GM21737 (cell line): ENCODE results near the gene FKTN.
"Not testable (repeated sequence)": the region's sequence is repeated elsewhere in the genome, so short reads cannot be mapped to it uniquely, and the experiment has no call there.

Experiments used
- ATAC-seq: cut with Tn5 transposase; IDR thresholded peaks from one replicate; pipeline ENCODE4 v1.9.1; 2021; ENCODE audit warnings: mild to moderate bottlenecking, moderate library complexity; ENCODE audit not compliant: unreplicated experiment

FKTN gene

GRCh38 chr9:105557804-105558610 is at the start of gene FKTN:
Gene FKTN (plus strand): TSS chr9:105558131. CDS start chr9:105575033, 16,902 bp downstream.
- peak; percentile 96 for ATAC-seq

- no peak for ATAC-seq
These were observed 49.4 kb upstream of the FKTN start for GRCh38 chr9:105508530-105508929.

GRCh38 chr9:105510024-105510423 is 47.9 kb upstream of the FKTN start:
- ATAC-seq: no peak

DNA sequence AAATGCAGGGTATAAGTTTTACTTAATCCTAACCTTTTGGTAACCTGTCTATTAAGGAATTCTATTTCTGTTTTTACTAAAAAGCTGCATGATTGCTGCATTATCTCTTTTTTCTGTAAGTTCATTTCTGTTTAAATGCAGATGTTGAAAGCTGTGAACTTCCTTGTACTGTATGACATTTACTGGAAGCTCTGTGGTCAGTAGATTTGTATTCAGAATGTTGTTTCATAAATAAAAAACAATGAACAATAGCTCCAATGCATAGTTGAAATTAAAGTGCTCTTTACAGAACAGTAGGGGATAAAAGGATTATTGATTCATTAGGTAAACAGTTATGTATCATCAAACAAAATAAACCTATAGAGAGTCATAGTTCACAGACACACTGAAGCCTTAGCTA is 46.5 kb upstream of the FKTN start:
- ATAC-seq: no peak

GRCh38 chr9:105515811-105516413 is 42.0 kb upstream of the FKTN start:
- ATAC-seq: no peak

- ATAC-seq: peak; percentile 70
These were observed 38.1 kb upstream of the FKTN start for GRCh38 chr9:105519710-105520369.

- not testable (repeated sequence) for ATAC-seq
These were observed 36.9 kb upstream of the FKTN start for GRCh38 chr9:105520992-105521391.

- ATAC-seq: peak; percentile 79
These were observed 35.1 kb upstream of the FKTN start for GRCh38 chr9:105522618-105523385.

GRCh38 chr9:105531530-105531929 is 26.4 kb upstream of the FKTN start:
- no peak for ATAC-seq

GRCh38 chr9:105535920-105536668 is 21.8 kb upstream of the FKTN start:
- ATAC-seq: peak; percentile 67

- ATAC-seq: no peak
These were observed 18.5 kb upstream of the FKTN start for GRCh38 chr9:105539452-105539851.

- peak; percentile 95 for ATAC-seq
These were observed 16.1 kb upstream of the FKTN start for GRCh38 chr9:105541838-105542237.

DNA sequence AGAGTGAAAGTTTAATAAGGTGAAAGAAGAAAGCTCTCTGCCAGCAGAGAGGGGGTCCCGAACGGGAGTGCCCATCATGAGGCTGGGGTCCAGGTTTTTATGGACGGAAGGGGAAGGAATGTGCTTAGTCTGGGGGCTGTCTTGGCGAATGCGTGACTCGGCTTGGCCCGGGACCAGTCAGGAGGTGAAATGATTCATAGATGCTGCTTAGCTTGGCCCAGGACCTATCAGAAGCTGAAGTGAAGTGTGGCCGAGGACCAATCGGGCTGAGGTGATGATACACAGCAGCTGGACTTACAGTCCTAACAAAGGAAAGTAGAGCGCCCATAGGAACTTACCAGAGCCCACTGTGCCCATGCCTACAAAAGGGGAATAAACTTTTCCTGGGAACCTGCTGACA is 3.9 kb upstream of the FKTN start:
- no peak for ATAC-seq

GRCh38 chr9:105572455-105572854 is 14.5 kb downstream of the FKTN start:
- no peak for ATAC-seq

DNA sequence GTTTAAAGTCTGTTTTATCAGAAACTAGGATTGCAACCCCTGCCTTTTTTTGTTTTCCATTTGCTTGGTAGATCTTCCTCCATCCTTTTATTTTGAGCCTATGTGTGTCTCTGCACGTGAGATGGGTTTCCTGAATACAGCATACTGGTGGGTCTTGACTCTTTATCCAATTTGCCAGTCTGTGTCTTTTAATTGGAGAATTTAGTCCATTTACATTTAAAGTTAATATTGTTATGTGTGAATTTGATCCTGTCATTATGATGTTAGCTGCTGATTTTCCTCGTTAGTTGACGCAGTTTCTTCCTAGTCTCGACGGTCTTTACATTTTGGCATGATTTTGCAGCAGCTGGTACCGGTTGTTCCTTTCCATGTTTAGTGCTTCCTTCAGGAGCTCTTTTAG is 22.0 kb downstream of the FKTN start:
- not testable (repeated sequence) for ATAC-seq

- not testable (repeated sequence) for ATAC-seq
These were observed 23.6 kb downstream of the FKTN start for GRCh38 chr9:105581550-105581949.

DNA sequence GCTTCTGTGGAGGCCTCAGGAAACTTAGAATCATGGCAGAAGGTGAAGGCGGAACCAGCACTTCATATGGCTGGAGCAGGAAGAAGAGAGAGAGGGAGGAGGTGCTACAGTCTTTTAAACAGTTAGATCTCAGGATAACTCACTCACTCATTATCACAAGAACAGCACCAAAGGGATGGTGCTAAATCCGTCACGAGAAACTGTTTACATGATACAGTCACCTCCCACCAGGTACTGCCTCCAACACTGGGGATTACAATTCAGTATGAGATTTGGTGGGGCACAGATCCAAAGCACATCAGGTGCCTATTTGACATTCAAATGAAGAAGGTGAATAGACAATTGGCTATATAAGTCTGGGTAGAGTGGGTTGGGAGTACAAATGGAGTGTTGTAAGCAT is 35.2 kb downstream of the FKTN start:
- no peak for ATAC-seq

GRCh38 chr9:105608721-105609598 is 51.0 kb downstream of the FKTN start:
- peak; percentile 79 for ATAC-seq

DNA sequence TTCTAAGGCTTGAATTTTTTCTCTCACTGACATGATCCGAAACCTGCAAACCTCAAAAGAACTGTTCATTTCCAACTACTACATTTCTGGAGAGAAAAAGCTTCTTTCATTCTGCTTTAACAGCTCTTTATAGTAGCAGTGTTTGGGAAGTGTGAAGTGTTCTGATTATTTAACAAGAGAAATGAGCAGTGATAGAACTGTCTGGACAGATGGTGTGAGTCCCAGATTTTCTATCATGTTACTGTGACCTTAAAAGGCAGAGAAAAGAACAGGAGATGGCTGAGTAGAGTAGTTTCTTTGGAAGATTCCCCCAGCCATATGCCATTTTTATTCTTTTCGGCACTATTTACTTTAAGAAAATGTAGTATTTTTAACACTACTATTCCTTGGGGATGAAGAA is 63.1 kb downstream of the FKTN start:
- ATAC-seq: no peak
